SKM-1 treated with dmso at 0.1 percent for 144 hours (cell line): ENCODE results near the gene ASNS.
A peak's percentile ranks its signal among the peaks of the same experiment; 100 is the strongest.
"Not testable (repeated sequence)": the region's sequence is repeated elsewhere in the genome, so short reads cannot be mapped to it uniquely, and the experiment has no call there.

Experiments
- DNase-seq: peaks from one replicate; lab custom pipeline; 2025; ENCODE audit not compliant: unreplicated experiment; lab: John Stamatoyannopoulos, UW

ASNS gene, protein sequence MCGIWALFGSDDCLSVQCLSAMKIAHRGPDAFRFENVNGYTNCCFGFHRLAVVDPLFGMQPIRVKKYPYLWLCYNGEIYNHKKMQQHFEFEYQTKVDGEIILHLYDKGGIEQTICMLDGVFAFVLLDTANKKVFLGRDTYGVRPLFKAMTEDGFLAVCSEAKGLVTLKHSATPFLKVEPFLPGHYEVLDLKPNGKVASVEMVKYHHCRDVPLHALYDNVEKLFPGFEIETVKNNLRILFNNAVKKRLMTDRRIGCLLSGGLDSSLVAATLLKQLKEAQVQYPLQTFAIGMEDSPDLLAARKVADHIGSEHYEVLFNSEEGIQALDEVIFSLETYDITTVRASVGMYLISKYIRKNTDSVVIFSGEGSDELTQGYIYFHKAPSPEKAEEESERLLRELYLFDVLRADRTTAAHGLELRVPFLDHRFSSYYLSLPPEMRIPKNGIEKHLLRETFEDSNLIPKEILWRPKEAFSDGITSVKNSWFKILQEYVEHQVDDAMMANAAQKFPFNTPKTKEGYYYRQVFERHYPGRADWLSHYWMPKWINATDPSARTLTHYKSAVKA

DNA sequence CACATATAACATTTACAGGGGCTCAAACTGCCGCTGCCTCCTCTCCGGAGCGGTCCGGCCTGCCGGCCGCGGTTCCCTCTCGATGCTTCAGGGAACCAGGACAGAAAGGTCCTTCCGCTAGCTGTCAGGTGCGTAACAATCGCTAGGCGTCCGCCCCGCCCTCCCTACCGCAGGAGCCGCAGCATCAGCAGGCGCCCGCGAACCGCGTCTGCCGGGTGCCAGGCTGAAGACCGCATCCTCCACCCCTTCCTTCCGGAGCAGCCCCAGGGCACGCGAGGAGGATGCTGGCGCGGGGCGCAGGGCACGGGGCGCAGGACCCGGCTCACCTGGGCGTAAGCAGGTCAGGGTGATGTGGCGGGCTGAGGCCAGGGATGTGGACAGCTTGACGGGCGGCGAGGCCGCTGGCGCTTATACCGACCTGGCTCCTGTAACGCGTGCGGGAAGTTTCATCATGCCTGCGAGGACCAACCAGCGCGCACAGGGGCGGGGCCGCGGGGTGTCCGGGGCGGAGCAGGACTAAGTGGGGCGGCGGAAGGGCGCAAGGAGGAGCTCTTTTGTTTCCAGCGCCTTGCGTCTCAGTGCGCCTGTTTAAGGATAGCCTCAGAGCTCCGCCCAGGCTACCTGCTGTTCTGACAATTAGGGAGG is at the start of gene ASNS:
Gene ASNS, minus strand, starts transcription at position 384 of the 645 bp plus-strand sequence. CDS start 3,252 bp downstream, outside the sequence.
- DNase-seq: peak; percentile 91

DNA sequence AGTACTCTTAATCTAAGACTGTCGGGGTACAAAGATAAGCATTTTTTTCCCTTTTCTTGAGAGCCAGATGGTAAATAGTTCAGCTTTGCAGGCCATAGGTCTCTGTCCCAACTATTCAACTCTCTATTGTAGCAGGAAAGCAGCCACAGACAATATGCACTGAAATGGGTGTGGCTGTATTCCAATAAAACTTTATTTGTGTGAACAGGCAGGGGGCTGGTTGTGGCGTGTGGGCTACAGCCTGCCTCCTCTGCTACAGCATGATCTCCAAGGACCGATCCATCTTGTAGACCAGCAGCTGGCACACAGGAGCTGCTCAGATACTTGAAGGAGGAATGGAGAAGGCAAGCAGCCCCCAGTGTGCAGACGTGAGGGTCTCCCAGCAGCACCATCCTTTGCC is 49.0 kb upstream of the ASNS start:
- not testable (repeated sequence) for DNase-seq

DNA sequence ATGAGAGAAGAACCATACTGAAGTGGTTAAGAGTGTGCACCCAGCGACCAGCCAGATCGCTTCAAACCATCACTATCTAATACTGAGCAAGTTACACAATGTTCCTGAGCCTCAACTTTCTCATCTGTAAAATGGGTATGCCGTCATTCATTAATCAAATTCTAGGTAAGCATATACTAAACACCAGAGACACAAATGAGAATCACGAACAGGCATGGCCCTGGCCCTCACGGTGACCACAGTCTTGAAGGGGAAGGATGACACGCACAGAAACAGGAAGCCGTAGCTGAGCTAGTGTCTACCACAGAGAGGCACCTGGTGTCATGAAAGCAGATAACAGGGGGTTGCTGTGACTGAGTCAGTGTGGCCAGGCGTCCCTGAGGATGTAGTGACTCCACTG is 43.1 kb upstream of the ASNS start:
- not testable (repeated sequence) for DNase-seq

DNA sequence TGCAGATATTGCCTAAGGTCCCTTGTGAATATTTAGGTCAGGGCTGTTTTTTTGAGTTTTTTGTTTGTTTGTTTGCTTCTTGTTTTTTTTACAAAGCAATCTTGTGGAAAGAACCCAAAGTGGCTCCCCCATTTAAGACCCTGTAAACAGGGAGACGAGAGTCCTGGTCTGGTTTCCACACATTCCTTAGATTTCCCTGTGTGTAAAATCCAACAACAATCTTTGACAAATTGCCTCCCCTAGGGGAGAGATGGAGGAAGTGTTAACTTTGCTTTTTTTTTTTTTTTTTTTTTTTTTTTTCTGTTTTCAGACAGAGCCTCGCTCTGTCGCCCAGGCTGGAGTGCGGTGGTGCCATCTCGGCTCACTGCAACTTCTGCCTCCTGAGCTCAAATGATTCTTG is 40.1 kb upstream of the ASNS start:
- not testable (repeated sequence) for DNase-seq

DNA sequence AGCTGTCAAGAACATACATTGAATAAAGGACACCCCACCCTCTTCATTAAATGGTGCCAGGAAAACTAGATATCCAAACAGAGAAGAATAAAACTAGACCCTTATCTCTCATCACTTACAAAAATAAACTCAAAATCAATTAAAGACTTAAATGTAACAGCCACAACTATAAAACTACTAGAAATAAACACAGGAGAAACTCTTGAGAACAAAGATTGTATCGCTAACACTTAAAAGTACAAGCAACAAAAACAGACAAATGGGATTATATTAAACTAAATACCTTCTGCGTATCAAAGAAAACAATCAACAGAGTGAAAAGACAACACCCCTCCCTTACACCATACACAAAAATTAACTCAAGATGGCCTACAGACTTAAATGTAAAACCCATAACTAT is 24.7 kb upstream of the ASNS start:
- not testable (repeated sequence) for DNase-seq

DNA sequence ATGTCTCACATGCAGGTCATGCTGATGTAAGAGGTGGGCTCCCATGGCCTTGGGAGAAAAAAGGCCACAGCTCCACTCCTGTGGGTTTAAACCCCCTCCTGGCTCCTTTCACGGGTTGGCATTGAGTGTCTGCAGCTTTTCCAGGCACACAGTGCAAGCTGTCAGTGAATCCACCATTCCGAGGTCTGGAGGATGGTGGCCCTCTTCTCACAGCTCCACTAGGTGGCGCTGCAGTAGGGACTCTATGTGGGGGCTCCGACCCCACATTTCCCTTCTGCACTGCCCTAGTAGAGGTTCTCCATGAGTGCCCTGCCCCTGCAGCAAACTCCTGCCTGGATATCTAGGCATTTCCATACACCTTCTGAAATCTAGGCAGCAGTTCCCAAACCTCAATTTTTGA is 19.5 kb upstream of the ASNS start:
- DNase-seq: not testable (repeated sequence)

DNA sequence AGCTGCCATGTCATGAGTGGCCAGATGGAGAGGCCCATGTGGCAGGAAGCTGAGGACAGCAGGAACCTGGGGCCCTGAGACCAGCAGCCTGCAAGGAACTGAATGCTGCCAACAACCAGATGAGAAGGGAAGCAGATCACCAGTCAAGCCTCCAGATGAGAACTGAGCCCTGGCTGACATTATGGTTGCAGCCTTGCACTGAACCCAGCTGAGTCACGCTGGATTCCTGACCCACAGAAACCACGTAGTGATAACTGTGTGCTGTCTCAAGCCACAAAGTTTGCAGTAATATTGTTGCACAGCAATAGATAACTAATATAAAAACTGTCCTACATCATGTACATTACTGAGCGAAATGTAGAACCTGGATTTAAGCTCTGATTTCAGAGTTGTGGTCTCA is 7.3 kb upstream of the ASNS start:
- not testable (repeated sequence) for DNase-seq

DNA sequence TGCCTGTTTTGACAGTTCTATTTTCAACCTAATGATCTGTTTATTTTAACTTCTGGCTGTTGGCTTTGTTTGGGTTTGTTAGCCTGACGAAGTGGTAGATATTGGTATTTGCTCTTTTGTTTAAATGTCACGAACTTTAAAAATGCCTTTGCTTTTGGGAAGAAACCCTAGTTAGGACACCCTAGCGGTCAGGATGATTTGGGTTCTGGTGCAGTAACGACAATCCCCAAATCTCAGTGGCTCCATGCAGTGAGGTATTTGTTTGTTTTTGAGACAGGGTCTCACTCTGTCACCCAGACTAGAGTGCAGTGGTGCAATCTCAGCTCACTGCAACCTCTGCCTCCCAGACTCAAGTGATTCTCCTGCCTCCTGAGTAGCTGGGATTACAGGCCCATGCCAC is 2.7 kb upstream of the ASNS start:
- not testable (repeated sequence) for DNase-seq

DNA sequence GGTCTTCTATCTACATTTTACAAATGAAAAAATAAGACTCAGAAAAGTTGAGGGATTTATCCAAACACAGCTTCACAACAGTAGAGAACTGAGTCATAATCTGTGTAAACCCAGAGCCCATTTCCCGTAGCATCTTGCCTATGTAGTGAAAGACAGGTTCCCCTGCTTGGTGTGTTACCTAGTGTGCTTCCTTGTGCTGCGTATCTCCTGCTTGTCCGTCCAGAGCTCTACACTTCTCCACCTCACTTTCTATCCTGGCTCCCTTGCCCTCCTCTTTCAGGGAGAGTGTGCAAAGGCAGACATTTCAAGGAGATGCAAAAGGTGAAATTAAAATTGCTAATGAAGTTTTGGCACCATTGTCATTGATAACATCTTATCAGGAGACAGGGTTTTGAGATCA is 1.4 kb upstream of the ASNS start:
- DNase-seq: no peak

DNA sequence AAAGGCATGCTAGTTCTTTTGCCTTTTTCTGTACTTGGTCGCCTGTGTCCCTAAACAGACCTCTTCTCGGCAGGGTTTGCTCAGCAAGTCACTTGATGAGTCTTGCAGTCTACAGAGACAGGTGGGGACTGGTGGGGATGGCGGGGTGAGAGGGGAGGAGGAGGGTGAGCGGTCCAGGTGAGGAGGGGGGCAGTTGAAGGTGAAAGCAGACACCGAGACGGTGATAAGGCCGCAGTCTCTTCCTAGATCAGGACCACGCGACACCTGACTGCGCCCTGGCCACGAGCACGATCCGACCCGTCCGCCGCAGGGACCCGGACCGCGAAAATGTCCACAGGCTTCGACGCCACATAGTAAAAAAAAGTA is 566 bp downstream of the ASNS start:
- DNase-seq: no peak

DNA sequence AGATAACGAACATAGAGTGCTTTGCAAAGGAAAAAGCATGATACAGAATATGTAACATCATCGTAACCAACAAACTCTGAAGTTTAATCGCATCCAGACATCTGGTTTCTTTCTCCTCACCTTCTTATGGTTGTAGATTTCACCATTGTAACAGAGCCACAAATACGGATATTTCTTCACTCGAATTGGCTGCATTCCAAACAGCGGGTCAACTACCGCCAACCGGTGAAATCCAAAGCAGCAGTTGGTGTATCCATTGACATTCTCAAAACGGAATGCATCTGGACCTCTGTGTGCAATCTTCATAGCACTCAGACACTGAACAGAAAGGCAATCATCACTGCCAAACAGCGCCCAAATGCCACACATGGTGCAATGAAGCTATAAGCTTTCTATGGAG is 3.4 kb downstream of the ASNS start:
- DNase-seq: peak; percentile 33

DNA sequence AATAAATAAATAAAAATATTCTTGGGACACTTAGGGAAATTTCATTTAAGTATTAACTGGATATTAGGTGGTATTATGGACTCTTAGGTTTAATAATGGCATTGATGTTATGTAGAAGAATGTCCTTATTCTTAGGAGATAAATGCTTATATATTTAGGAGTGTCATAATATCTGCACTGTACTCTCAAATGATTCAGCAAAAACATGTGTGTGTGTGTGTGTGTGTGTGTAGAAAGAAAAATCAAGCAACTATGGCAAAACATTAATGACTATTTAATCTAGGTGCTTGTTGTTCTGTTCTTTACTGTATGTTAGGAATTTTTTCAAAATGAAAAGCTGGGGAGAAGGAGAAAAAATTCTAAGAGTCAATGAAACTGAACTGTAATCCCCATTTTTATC is 3.9 kb downstream of the ASNS start:
- DNase-seq: no peak

DNA sequence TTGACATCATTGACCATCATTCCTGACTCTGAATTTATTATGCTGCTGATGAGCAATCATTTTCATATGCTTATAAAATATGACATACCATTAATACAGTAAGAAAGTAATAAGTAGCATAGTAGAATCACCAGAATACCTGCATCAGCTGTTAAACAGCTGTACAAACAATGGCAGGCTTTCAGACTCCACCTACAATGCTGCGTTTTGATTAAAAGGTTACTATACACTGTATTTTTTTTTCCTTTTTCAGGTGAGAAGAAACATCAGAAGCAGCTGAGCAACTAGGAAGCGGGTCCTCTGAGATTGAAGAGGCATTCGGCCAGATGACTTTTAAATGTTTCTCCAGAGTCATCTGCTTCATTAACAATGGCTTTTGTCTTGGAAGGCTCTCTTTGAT is 7.1 kb downstream of the ASNS start:
- no peak for DNase-seq

DNA sequence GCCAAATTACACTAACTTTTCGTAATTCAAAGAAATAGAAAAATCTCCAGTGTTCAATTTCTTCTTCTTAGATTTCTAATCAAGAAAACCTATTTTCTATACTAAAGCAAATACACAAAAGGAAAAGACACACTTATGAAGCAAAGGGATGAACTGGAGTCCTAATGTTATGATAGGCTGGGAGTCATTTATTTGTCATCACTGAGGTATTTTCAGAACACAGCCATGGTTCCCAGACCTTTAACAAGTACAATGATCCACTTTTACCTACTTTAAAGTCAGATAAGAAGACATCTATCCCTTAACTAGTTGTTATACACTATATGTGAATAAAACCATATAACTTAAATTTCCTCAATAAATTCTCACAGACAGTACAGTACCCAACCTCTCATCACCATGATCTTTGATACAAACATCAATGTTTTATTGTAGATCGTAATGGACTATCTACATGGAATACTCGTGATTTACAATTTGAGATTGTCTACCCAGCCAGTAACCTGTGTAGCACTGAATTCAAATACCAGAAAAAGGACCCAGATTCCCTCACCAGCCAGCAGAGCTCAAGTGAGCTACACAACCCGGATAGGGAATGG is 12.5 kb downstream of the ASNS start:
- no peak for DNase-seq

DNA sequence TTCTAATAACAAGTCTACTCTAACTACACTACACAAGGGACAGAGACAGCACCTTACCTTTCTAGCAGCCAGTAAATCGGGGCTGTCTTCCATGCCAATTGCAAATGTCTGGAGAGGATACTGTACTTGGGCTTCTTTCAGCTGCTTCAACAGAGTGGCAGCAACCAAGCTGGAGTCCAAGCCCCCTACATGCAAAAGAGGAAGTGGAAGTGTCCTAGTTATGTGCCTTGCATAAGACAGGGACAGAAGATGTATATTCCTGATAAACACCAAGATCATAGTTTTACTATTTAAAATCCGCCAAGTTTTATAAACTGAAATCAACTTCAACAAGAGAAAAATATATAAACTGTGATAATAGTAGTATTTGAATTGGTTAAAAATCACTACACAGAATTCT is 14.0 kb downstream of the ASNS start:
- DNase-seq: no peak

DNA sequence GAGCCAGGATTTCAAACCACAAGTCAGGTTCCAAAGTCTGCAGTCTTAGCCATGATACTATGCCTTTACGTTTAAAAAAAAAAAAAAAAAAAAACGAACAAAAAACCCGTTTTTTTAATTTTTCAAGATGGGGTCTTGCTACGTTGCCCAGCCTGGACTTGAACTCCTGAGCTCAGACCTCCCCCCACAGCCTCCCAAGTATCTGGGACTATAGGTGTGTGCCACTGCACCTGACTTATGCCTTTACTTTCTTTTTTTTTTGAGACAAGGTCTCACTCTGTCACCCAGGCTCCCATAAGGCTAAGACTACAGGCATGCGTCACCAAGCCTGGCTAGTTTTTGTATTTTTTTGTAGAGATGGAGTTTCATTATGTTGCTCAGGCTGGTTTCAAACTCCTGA is 14.7 kb downstream of the ASNS start:
- DNase-seq: no peak

DNA sequence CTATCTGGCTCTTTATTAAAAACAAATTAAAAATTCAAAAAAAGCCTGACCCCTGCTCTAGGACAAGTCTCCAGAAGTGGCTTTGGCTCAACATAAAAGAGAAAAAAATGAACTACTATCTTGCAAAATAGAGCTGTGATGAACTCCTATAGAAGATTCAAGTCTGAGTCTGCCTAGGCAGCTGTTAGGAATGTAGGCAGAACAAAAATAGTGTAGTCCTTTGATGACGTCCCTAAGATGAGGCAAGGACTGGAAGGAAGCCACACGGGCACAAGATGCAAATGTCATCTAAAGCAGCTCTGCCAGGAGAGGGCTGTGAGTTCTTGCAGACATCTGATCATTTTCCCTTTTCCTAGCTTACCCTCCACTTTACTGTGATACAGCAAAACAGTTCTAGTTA is 20.5 kb downstream of the ASNS start:
- DNase-seq: no peak

DNA sequence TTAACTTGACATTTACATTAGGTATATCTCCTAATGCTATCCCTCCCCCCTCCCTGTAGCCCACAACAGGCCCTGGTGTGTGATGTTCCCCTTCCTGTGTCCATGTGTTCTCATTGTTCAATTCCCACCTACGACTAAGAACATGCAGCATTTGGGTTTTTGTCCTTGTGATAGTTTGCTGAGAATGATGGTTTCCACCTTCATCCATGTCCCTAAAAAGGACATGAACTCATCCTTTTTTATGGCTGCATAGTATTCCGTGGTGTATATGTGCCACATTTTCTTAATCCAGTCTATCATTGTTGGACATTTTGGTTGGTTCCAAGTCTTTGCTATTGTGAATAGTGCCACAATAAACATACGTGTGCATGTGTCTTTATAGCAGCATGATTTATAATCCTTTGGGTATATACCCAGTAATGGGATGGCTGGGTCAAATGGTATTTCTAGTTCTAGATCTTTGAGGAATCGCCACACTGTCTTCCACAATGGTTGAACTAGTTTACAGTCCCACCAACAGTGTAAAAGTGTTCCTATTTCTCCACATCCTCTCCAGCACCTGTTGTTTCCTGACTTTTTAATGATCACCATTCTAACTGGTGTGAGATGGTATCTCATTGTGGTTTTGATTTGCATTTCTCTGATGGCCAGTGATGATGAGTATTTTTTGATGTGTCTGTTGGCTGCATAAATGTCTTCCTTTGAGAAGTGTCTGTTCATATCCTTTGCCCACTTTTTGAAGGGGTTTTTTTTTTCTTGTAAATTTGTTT is 21.8 kb downstream of the ASNS start:
- DNase-seq: not testable (repeated sequence)

DNA sequence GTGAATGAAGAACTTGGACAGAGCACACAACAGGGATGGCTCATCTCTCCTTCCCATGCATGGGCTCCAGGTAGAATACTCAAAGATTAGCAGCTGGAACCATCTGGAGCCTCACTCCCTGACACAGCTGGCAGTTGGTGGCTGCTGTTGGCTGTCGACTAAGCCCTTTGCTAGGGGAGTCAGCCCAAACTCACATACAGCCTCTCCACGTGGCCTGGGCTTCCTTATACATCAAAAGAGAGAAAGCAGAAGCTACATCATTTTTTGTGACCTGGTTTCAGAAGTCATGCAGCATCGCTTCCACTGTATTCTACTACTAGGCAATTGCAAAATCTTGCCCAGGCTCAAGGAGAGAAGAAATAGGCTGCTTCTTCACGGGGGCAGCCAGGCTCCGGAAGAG is 24.4 kb downstream of the ASNS start:
- peak; percentile 53 for DNase-seq

DNA sequence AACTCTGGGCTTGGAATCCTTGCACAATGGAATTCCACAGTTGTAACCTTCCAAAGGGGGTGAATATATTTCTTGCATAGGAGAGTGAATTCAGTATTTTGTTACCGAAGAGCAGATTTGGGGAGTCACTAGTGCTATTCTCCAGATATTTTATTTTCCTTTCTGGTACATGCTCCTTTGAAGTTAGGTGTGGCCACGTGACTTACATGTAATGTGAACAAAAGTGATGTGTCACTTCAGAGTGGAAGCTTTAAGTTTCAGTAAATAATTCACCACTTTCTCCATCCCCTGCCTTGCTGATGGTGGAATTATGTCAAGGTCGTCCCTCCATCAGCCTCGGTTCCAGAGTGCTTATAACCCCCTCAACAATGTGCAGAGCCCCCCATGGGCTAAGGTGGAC is 25.3 kb downstream of the ASNS start:
- no peak for DNase-seq

DNA sequence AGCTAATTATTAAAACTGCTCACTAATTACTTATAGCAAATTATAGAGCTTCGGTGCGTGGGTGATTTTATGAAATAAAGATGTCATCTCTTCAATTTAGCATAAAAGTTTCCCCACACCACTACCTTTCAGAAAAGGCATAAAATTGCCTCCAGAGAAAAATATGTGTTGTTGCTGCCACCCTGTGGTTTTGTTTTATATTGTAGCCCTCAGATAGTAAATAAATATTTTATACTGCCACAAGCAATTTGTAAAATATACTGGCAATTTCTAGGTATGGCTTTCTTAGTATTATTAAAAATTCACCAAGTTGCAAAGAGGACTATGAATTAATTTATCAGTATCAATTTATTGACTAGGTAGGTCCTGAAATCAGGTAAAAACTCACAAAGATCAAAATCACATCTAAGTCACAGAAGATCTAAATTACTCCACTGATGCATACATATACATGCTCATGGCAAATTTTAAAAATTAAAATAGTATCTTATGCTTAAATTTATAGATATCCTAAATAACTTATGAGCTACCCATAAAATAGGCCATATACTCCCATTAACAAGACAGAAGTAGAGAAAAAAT is 26.5 kb downstream of the ASNS start:
- DNase-seq: peak; percentile 32
